Measurements from ENCODE around the gene SNED1. TPM values are rescaled to one million over a fixed set of nuclear protein-coding genes. Genes with fewer than 3 reads are reported as not detected.
A peak's percentile ranks its signal among the peaks of the same experiment; 100 is the strongest.

Gene SNED1
- total RNA-seq, 1 donor from 2014 or later: 25.2 TPM

DNA sequence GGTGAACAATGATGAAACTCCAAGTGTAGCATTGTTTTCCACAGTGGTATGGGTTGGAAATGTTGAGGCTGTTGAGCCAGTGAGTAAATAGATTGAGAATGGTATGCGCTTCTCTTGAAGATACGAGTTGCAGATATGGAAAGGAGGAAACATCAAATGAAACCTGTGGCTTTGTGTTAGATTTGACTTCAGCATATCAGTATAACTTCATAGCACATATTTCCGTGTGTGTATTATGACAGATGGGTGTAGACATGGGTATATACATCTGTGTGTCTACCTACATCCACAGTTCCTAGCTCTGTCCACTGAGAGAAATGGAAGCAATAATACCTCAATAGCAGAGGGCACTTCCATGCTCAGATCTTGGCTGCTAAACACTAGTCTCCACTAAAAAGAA, 8.0 kb downstream of the SNED1 start:
- no peak for DNase-seq

DNA sequence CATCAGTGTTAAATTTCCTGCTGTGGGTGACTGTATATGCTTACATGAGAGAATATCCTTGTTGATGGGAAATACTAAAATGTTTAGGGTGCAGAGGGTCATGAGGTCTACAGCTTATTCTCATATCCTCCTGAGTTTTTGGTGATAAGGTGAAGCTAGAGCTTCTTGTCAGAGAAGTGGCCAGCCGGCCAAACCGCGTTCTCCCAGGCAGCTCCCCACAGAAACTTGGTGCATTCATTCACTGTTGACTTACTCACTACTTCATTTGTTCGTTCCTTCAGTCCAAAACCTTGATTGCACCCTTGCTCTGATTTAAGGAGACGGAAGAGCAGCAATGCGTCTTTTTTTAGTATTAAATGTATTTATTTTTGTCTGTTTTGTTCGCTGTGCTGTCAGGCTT, 8.7 kb downstream of the SNED1 start:
- no peak for DNase-seq

DNA sequence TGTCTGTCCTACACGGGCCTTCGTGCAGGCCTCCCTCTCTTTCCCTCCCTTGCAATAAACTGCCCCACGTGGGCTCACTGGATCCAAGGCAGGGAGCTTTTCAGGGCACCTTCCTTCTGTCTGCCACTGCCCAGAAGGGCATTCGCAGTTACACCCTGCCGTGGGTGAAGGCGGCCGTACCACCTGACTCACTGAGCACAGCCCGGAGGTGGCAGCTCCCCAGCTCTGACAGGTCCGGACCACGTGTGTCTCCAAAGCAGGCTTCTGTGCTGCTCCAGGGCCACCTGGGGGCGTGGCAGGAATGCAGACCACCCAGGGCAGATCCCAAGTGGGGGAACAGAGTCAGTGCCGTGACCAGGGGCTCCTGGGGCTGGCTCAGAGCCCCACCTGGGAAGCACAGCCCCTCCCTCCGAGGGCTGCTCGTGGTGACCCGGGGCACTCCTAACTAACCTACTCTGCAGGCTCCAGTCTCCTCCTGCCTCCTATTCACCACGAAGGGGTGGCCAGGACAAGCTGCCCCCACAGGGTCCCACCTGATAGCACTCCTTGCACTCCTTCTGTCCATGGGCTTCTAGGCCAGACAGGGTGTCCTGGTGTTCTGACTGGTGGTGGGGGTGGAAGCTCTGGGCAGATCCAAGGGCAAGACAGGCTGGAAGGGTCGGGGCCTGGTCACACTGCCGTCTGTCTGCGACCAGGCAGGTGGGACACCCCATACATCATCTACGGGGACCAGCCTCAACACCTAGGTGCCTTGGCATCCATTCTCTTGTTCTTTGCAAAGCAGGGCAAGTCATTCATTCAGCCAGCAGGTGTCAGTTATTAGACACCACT, 9.7 kb downstream of the SNED1 start:
- no peak for DNase-seq

DNA sequence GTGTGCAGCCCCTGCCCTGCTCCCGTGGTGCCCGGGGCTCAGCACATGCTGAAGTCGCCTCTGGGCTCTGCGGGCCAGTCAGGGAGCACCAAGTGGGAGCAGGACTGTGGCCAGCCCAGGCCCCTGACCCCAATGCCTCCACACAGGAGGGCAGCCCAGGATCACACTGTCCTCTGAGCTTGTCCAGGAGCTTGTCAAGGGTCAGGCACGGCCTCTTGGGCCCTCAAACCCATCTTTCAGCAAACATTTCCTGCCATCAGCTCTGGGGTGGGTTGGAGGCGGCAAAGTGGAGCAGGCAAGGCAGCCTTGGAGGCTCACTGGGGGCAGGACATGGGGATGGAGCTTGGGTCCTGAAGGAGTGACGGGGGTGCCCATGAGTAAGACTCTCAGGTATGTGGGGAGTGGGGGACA, 10.3 kb downstream of the SNED1 start:
- DNase-seq: no peak

DNA sequence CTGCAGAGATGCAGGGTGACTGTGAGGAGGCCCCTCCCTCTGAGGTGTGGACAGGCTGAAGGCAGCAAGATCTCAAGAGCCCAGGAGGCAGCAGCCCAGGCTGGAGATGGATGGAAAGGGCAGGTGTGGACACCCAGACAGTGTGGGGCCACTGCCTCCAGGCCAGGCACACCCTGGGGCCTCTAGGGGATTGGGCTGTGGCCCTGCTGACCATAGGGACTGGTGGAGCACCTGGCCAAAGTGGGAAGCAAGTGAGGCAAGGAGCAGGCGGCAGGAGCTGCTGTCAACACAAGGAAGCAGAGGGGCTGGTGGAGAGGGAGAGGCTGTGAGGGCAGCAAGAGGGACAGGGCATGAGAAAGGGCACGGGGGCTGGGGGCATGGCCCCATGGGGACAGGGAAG, 10.8 kb downstream of the SNED1 start:
- DNase-seq: no peak

DNA sequence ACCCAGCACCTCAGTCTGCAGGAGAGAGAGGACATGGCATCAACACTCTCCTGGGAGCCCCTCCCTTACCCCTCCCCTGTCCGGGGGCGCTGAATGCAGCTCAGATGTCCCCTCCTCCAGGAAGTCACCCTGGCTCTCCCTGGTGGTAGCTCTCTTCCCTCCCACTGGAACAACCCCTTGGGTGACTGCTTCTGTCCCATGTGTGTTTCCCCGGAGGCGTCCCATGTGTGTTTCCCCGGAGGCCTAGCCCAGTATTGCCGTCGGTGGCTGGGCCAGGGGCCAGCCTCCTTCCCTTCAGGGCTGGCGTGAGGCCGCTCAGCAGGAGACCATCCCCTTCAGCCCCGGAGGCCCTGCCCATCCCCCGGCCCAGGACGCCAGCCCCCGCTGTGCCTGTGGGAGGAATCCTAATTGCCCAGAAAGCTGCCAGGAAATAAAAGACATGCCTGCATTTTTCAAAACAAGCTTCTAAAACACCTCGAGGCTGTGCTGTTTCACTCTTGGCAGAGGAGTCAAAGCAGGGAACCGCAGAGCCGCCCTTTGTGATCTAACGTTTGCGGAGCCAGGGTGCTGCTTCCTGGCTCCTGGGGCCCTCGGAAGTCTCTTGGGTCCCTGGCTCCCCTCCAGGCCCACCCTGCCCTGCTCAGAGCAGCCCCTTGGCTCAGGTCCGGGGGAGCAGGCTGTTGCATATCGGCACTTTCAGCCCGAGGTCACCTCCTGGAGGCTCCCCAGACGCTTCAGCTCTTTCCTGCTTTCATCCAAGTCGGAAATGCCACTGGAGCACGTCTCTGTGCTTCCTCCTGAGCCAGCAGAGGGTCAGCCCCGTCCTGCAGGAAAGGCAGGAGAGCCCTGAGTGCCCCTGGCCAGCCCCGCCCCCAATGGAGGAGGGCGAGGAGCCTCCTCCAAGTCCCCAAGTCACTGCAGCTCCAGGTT, 11.4 kb downstream of the SNED1 start:
- DNase-seq: peak; percentile 75

DNA sequence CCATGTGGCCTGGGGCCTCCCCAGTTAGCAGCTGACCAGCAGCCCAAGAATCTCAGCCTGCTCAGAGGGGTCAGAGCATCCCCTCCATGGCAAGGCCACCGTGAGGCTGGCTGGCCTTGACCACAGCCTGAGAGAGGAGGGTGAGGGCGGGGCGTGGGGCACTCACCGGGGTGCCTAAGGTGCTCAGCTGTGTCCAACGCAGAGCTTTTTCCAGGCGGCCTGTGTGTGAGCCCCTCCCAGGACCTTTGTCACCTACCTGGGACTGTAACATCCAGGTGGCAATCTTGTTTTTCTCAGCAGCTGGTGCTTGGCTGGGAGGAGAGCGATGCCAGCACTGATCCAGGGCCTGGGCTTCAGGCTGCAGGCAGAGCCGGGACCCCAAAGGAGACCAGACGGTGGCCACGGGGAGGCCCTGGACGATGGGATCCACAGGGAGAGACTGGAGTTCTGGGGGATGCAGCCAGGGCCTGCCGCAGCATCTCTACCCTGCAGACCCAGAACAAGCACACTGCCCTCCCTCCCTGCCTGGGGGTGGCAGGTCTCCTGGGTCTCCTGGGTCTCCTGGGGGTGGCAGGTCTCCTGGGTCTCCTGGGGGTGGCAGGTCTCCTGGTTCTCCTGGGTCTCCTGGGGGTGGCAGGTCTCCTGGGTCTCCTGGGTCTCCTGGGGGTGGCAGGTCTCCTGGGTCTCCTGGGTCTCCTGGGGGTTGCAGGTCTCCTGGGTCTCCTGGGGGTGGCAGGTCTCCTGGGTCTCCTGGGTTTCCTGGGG, 12.3 kb downstream of the SNED1 start:
- no peak for DNase-seq

DNA sequence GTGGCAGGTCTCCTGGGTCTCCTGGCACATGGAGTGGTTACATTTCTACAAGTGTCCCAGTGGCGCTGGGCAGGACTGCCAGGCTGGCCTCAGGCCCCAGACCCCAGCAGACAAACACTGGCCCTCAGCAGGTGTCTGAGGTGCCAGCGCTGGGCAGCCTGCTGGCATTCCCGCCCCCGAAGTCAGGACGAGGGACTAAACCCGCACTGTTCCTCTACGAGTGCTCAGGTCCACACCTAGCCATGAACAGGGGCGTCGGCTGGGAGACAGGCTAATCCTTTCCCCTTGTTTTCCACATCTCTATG, 12.8 kb downstream of the SNED1 start:
- DNase-seq: no peak

DNA sequence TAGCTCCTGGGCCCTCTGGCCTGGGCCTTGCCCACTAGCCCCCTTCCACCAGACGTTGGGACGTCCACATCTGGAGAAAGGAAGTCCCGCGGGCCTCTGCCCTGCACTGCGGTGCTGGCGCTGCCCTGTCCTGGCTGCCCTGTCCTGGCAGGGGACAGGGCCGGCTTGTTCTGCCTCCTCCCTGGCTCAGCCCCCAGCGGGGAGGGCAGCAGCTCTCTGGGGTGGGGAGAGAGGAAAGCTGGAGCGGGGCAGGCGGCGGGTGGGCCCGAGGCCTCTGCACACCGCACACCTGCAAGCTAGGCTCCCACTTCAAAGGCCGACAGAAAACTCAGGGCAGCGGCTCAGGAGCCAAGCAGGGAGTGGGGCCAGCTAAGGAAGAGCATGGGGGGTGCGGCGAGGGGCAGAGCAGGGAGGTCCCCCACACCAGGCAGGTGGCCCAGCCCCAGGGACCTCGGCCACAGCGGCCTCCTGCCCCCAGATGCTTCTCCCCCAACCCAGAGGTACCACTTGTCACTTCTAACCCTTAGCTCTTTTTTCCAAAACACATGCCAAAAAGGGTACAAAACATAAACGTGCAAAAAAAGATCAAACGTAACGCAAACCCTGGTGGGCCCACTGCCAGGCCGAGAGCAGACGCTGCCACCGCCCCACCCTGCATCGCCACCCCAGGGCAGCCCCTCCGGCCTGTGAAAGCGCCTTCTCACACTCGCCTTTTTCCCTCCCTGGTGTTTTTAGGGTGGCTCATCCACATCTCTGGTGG, 13.5 kb downstream of the SNED1 start:
- no peak for DNase-seq

DNA sequence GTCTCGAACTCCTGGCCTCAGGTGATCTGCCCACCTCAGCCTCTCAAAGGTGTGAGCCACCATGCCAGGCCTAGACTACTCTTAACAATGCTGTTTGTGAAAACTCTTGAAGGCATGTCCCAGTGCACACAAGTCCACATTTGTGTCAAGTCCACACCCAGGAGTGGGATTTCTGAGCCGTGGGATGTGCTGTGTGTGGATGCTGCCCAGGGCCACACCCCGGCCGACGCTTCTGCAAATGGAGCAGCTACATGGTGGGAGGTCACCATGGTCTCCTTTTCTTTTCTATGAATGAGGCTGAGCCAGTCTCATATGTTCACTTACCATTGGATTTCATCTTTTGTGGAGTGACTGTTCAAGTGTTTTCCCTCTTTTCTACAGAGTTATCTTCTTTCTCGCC, 15.8 kb downstream of the SNED1 start:
- DNase-seq: no peak

DNA sequence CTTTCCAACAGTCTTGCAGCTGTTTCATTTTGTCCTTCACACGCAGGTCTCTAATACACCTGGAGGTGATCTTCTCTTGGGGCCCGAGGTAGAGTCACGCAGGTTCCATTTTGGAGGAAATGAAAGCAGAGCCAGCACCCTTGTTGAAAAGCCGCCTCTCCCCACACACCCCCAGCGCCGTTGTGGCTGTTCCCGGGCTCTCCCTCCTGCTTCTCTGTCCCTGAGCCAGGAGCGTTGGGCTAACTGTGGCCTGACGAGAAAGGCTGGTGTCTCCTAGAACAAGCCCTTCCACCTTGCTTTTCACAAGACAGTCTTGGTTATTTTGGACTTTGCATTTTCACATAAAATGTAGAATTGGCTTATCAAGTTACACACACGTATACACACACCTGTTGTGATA, 16.3 kb downstream of the SNED1 start:
- no peak for DNase-seq

DNA sequence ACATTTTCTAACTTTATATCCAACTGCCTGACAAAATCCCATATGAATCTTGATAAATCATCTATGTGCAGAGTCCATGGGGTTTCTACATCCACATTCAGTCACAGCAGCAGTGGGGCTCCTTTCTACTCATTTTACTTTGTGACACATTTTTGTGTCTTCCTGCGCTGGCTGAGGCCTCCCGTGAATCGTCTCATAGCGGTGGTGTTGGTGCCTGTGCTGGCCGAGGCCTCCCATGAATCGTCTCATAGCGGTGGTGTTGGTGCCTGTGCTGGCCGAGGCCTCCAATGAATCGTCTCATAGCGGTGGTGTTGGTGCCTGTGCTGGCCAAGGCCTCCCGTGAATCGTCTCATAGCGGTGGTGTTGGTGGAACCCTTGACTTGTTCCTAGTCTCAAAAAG, 17.0 kb downstream of the SNED1 start:
- DNase-seq: no peak

DNA sequence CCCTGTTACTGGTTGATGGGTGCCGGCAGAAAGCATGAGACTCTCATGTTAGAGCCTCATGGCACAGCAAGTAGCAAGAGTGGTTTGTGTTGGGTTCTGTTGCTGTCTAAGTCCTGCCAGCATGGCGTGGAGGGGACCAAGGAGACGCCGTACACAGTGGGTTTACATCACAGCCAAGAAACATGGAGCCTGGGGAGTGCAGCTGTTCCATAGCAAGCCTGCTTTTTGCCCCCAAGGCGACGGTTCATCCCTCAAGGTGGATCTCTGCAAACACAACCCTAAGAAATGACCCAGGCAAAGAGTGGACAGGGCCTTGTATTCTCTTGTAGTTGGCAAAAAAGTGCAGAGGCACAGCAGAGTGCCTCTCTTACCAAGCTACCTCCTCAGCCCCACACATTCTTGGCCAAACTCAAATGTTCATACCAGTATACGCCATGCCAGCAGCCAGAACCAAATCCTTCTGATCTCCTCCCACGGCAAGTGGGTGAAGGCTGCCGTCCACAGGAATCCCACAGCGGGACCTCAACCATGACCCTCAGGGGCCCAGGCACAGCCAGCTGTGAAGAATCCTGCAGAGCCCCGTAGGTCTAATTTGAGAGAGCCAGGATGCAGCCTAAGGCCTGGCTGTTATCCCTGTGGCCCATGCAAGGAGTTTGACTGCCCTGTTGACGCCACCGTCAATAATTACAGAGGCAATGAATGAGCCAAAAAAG, 19.0 kb downstream of the SNED1 start:
- DNase-seq: no peak

DNA sequence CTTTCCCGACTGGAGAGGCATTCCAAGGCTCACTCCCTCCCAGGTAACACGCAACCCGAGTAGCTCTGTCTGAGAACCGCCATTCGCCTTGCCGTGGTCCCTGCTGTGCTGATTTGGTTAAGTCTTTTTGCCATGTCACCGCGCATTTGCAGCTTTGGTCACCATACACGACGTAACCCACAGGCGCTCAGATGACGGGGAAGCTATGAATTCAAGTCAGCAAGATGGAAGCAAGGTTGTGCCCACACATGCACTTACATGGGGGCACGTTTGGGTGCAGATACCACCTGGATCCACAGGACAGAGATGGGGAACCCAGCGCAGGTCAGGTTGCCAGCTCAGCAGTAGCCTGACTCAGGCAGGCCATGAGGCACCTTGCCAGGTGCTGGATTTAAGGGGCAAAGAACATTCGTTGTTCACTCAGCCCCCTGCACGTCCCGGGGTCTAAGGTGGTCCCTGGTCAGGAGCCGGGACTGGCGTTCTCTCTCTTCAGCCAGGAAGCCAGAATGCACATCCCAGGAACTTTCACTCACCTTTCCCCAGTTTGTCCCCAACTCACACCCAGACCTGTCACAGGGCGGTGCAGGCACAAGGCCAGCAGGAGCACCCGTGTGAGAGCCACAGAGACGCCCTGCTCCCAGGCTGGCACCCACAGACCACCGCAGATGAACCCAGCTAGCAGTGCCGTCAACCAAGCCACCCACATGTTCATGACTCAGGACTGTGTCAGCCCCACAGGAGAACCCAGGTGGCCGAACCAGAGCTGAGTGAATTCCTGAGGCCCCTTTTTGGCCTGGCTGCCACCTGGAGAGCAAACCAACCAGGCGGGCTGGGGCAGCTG, 19.9 kb downstream of the SNED1 start:
- DNase-seq: no peak

DNA sequence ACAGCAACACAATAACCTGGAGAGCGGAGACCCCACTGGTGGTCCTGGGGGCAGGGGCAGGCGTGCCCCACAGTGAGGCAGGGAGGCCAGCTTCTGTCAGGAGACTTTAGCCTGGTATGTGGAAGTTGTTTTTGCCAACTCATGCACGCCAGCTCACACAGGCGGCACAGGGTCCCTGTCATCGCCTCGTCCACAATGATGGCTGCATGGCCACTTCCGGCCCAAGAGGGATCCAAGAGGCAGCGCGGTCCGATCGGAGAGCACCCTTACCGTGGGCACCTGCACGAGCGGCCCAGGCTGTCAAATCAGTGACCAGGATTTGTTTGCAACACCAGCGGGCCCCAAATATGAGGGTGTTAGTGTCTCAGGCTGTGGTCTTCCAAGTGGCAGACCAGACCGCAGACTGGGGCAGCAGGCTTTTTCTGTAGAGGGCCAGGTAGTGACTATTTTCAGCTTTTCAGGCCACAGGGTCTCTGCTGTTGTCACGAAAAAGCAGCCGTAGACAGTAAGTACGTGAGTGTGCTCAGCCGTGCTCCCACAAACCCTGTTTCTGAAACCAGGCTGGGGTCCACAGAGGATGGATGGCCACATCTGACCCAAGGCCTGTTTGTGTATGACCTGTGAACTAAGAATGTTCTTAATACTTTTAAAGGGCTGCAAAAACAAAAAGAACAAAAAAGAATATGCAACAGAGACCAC, 21.2 kb downstream of the SNED1 start:
- DNase-seq: no peak

DNA sequence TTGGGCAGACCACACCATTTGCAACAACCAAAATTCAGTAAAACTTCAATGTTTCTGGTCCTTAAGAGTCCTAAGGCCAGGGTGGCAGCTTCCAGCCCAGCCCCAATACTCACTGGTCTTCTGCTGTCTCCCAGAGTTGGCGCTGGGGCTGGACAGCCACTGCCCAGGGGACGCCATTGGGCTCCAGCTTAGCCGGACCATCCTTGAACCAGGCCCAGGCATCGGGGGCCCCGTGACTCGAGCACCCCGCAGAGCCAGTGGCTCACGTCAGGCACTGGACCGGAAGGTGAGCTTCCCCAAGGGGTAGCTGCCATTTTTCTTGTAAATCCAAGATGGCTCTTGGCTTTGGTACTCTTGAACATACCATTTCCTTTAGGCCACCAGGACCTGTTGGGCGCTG, 21.8 kb downstream of the SNED1 start:
- no peak for DNase-seq

DNA sequence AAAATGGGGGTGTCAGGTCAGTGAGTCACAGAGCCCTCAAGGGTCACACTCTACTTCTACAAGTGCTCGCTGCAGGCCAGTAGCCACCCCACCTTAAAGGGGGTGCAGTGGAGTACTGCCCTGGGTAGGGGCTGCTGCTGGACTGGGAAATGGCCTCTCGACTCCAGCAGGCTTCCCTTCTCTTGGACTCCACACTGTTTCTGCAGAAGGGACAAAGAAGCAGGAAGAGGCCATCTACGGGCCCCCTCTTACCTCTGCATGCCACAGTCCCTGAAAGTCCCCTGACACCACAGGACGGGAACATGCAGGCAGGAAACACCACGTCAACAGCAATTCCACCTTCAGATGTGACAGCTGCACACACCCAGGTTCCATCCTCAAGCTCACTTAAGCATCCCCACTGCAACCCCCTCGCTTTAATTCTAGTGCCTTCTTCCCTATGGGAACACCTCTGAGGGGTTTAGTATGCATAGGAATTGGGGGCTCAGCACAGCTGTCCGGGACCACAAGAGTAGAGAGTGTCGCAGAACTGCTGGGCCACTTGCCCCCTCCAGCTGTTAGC, 22.3 kb downstream of the SNED1 start:
- no peak for DNase-seq

DNA sequence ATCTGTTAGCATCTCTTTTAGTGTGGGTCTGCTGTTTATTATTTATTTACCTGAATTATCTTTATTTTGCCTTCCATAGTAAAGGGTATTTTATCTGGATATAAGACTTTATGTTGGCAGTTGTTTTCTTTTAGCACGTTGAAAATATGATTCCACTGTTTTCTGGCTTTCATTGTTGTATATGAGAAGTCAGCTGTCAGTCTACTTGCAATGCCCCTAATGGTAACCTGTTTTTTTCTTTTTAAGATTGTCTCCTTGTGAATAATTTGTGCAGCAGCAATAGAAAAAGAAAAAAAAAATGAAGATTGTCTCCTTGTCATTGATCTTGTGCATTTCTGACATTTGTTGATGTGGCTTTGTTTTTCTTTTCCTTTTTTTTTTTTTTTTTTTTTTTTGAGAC, 27.2 kb downstream of the SNED1 start:
- no peak for DNase-seq

DNA sequence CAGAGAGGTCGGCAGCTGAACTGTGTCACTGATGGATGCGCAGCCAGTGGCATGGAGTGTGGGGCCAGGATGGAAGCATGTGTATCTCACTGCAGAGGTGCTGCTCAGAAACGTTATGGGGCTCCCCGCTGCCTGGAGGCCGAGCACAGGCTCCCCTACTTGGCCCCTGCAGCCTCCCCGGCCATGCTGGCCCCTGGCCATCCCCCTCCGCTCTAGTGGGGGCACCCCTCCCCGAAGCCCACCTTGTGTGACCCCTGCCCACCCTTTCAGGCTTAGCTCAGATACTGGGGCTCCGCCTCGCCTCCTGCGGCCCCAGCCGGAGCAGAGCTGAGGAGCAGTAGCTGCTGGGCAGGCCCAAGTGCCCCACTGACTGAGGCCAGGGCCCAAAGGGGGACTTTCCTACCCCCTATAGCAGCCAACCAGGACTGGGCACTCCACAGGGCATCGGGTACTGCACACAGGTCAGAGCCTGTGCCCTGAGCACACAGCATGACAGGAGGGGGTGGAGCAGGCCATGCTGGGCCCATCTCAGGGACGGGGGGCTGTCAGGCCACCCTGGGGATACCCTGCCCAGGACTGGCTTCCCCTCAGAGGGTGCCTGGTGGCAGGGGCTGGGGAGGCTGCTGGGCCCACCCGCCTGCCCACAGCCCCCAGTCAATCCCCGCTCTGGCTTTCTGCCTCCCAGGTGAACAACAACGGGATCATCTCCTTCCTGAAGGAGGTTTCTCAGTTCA, 31.3 kb downstream of the SNED1 start:
- DNase-seq: no peak
